ENCODE results near the gene NAV2. TPM values are rescaled to one million over a fixed set of nuclear protein-coding genes. Genes with fewer than 3 reads are reported as not detected.

NAV2 gene
- polyA plus RNA-seq, 1 experiment: 5.1 TPM

DNA sequence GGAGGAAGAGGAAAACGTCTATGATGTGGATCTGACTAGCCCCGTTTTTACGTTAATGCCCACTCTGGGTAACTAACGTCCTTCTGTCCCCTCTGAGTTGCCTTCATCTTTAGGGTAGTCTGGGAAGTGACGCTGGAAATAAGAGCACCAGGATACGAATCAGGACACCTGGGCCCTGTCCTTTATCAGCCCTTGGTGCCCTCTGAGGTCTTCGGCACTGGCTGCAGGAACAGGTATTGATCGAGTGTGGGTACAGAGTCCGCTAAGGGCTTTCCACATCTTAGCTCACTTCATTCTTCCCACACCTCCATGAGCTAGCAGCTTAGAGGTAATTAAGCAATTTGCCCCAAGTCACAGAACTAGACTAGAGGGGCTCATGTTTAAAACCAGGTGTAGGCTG is 223.8 kb downstream of the NAV2 start:
- H3K4me3 ChIP-seq (ENCODE audit: low read depth, low read length): no peak overlapping the region
- ChIA-PET CTCF (interaction anchor here (0.7 to 3.4 kb wide), 13 partner anchors 7 to 346 kb away, joined by 3 to 28 read pairs (median 5); no protein-coding TSS in a partner anchor), POLR2A (interaction anchor here (0.6 to 2.4 kb wide), 2 partner anchors 17 to 452 kb away, joined by 5 to 15 read pairs; no protein-coding TSS in a partner anchor)
- H3K9me3 ChIP-seq (ENCODE audit: control insufficient read depth, insufficient read depth, low read length): no peaks in the 10 kb centered on the region; the same call in 1 of the 2 replicates
- DNase-seq (ENCODE audit: low read depth, low spot score): no peak
- H3K27ac ChIP-seq (ENCODE audit: low read depth, low read length): no peak overlapping the region
- TF ChIP-seq, protein P1, sequence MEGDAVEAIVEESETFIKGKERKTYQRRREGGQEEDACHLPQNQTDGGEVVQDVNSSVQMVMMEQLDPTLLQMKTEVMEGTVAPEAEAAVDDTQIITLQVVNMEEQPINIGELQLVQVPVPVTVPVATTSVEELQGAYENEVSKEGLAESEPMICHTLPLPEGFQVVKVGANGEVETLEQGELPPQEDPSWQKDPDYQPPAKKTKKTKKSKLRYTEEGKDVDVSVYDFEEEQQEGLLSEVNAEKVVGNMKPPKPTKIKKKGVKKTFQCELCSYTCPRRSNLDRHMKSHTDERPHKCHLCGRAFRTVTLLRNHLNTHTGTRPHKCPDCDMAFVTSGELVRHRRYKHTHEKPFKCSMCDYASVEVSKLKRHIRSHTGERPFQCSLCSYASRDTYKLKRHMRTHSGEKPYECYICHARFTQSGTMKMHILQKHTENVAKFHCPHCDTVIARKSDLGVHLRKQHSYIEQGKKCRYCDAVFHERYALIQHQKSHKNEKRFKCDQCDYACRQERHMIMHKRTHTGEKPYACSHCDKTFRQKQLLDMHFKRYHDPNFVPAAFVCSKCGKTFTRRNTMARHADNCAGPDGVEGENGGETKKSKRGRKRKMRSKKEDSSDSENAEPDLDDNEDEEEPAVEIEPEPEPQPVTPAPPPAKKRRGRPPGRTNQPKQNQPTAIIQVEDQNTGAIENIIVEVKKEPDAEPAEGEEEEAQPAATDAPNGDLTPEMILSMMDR (IDR thresholded peaks at IDR 0.05; ENCODE audit: low read depth, low read length): no peak
- H3K27me3 ChIP-seq (ENCODE audit: control insufficient read depth, insufficient read depth, low read length): no peaks in the 10 kb centered on the region

DNA sequence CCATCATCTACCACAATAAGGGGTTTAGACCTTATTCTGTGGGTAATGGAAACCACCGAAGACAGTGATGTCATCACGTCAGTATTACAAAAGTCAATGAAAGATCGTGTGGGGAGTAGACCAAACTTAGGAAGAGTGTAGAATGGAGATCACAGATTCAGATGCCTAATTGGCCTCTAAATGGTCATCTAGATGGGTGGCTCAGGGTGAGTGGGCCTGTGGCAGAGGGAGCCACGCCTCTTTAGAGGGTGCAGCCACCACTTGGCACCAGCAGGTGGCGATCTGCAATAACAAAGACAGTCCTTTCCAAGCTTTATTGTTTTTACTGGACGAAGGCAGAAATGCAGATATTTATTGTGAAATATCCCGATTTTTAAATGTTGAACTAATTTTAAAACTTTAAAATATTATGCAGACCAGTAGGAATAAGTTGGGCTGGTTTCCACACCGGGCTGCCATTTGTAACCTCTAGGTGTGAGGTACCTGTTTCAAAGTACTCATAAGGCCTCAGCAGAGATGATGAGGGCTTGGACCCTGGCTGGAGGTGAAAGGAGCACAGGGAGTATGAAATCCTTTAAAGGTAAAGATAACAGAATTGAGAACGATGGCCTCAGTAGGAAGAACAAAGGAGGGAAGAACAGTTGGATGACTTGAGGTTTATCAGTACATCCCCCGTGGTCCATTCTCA is 225.7 kb downstream of the NAV2 start:
- TF ChIP-seq, protein P1 (IDR thresholded peaks at IDR 0.05; ENCODE audit: low read depth, low read length): peak; percentile 78
- DNase-seq (ENCODE audit: low read depth, low spot score): no peak
- ChIA-PET POLR2A (no interaction called here), CTCF (interaction anchor here (0.9 to 3.5 kb wide), 17 partner anchors 13 to 416 kb away, joined by 3 to 28 read pairs (median 5); no protein-coding TSS in a partner anchor)
- Histone ChIP-seq H3K9me3 (ENCODE audit: control insufficient read depth, insufficient read depth, low read length) (no peaks in the 10 kb centered on the region), H3K27ac (ENCODE audit: low read depth, low read length) (no peak overlapping the region), H3K27me3 (ENCODE audit: control insufficient read depth, insufficient read depth, low read length) (no peaks in the 10 kb centered on the region), H3K4me3 (ENCODE audit: low read depth, low read length) (no peak overlapping the region)

DNA sequence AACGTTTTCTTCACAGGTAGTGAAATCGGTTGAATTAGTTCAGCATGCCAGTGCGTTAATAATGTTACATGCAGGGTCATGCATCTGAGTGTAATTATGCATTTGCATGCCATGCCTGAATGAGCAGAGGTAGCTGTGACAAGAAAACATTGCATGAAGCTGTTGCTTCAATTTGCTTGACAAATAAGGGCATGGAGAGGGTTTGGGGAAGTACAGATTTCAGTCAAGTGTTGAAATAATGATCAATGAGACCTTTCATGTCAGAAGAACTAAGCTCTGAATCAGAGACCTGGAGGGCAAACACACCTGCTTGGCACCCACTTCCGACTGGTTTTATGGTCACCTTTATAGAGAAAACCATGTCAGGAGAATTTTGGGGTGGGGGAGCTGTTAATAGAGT is 226.2 kb downstream of the NAV2 start:
- H3K9me3 ChIP-seq (ENCODE audit: control insufficient read depth, insufficient read depth, low read length): no peaks in the 10 kb centered on the region
- no peak overlapping the region for H3K27ac ChIP-seq (ENCODE audit: low read depth, low read length)
- ChIA-PET POLR2A (no interaction called here), CTCF (interaction anchor here (0.6 to 3.5 kb wide), 13 partner anchors 8 to 416 kb away, joined by 3 to 27 read pairs (median 4); no protein-coding TSS in a partner anchor)
- TF ChIP-seq, protein P1 (IDR thresholded peaks at IDR 0.05; ENCODE audit: low read depth, low read length): no peak
- no peak overlapping the region for H3K4me3 ChIP-seq (ENCODE audit: low read depth, low read length)
- H3K27me3 ChIP-seq (ENCODE audit: control insufficient read depth, insufficient read depth, low read length): no peaks in the 10 kb centered on the region
- DNase-seq (ENCODE audit: low read depth, low spot score): no peak

DNA sequence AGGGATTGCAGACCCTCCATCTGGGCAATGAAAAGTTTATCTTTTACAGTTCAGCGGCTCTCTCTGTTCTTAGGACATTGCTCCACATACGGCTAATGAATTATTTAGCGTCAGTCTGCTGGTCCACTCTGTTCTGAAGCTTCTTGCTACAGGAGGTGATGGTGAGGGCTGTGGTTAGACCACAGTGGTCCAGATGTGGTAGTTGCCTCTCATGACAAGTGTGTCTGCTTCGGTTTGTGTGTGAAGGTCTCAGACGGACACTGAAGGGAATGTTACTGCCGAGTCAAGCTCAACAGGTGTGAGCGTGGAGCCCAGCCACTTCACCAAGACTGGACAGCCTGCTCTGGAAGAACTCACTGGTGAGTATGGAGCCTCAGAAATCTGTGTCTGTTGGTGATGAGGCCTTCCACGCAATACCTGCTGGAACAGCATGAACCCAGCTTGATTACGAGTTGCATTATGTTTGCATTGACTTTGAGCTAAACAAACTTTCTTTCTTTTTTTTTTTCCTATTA is 226.8 kb downstream of the NAV2 start:
- no peaks in the 10 kb centered on the region for H3K27me3 ChIP-seq (ENCODE audit: control insufficient read depth, insufficient read depth, low read length)
- no peak overlapping the region for H3K4me3 ChIP-seq (ENCODE audit: low read depth, low read length)
- POLR2A ChIA-PET: no interaction called here
- H3K9me3 ChIP-seq (ENCODE audit: control insufficient read depth, insufficient read depth, low read length): no peaks in the 10 kb centered on the region
- CTCF ChIA-PET: interaction anchor here (0.6 to 3.5 kb wide), 14 partner anchors 9 to 415 kb away, joined by 3 to 27 read pairs (median 4); no protein-coding TSS in a partner anchor
- DNase-seq (ENCODE audit: low read depth, low spot score): no peak
- no peak overlapping the region for H3K27ac ChIP-seq (ENCODE audit: low read depth, low read length)
- TF ChIP-seq, protein P1 (IDR thresholded peaks at IDR 0.05; ENCODE audit: low read depth, low read length): no peak

DNA sequence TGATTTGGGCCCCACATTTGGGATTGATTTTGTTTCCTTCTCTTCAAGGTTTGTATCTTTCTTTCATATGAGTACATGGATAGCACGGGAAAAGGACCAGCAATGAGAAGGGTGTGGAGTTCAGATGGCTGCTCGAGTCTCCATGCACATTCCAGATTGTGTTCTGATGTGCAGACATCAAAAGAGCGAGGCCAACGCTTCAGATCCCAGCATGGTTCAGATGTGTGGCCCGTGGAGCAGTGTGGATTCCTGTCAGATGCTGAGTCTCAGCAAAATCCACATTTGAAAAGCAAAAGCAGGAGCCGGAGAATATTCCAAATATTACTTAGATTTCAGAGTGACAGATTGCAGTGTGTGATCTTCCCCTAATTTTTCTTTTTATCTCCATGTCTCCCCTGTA is 228.2 kb downstream of the NAV2 start:
- TF ChIP-seq, protein P1 (IDR thresholded peaks at IDR 0.05; ENCODE audit: low read depth, low read length): no peak
- ChIA-PET CTCF (interaction anchor here (1.2 to 3.5 kb wide), 6 partner anchors 10 to 192 kb away, joined by 3 to 27 read pairs (median 12); no protein-coding TSS in a partner anchor), POLR2A (no interaction called here)

More for the DNA sequence above, 228.2 kb downstream of the NAV2 start:
- no peak overlapping the region for H3K27ac ChIP-seq (ENCODE audit: low read depth, low read length)
- H3K27me3 ChIP-seq (ENCODE audit: control insufficient read depth, insufficient read depth, low read length): no peaks in the 10 kb centered on the region
- H3K9me3 ChIP-seq (ENCODE audit: control insufficient read depth, insufficient read depth, low read length): no peaks in the 10 kb centered on the region
- no peak overlapping the region for H3K4me3 ChIP-seq (ENCODE audit: low read depth, low read length)
- no peak for DNase-seq (ENCODE audit: low read depth, low spot score)
